Measurements from ENCODE around the gene KCNK4. TPM values are rescaled to one million over a fixed set of nuclear protein-coding genes. Genes with fewer than 3 reads are reported as not detected.

Gene KCNK4
- total and polyA plus RNA-seq, 4 donors: not detected

DNA sequence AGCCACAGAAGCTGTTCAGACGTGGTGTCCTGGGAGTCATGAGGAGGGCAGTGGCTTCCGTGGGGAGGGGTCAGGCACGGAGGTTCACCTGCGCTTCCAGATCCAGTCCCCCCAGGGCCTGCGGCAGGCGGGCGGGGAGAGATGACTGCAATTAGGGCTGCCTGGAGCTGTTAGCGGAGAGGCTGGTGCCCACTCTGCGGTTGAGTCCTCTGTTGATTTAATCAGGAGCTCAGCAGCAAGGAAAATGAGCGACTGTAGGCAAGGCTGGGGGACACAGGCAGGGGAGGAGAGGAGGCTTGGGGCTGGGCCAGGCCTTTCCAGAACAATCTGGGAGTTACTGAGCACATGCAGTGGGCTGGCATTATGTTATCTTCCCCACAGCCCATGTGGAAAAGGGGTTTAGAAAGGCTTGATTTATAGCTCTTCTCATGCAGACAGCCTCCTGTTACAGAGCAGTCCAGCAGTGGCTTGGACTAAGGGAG, 26.7 kb upstream of the KCNK4 start:
- 96% methylated on average over 10 of the region's 10 CpGs for WGBS

DNA sequence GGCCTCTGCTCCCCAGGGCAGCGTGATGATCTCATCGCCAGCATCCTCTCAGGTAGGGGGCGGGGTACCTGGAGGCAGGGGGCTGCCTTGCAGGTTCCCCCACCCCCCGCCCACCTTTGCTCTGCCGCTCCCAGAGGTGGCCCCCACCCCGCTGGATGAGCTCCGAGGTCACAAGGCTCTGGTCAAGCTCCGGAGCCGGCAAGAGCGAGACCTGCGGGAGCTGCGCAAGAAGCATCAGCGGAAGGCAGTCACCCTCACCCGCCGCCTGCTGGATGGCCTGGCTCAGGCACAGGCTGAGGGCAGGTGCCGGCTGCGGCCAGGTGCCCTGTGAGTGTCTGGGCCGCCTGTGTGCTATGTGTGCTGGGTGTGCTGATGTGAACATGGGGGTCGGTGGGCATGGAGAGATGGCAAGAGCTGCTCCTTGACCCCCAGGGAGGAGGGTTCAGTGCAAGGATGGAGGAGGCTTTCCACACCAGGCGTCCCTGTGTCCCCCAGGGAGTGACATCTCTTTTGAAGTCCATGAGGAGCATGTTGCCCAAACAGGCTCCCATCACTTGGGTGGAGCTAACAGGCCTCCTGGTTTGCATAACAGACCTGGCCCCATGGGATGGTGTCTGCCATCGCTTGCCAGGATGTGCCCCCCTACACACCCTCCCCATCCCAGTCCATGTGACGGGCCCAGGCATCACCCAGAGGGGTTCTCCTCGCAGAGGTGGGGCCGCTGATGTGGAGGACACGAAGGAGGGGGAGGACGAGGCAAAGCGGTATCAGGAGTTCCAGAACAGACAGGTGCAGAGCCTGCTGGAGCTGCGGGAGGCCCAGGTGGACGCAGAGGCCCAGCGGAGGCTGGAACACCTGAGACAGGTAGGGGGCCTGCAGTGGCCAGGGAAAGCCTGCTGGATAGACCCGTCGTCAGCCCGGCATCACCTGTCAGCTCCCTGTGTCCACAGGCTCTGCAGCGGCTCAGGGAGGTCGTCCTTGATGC, 25.6 kb upstream of the KCNK4 start:
- TF ChIP-seq FOXA1 (IDR thresholded peaks at IDR 0.05) (no peak), HNF4G (IDR thresholded peaks at IDR 0.05) (no peak), EGR1 (IDR thresholded peaks at IDR 0.05; ENCODE audit: low read depth in 2 of 2) (no peak), SP1 (IDR thresholded peaks at IDR 0.05) (no peak), HNF4A (conservative IDR thresholded peaks at IDR 0.05) (no peak), JUND (IDR thresholded peaks at IDR 0.05) (no peak), RXRA (IDR thresholded peaks at IDR 0.05) (no peak), YY1 (IDR thresholded peaks at IDR 0.05) (no peak), GABPA (IDR thresholded peaks at IDR 0.05 in 1 of 2, conservative IDR thresholded peaks at IDR 0.05 in 1 of 2) (no peak)
- TF ChIP-seq, protein P1, sequence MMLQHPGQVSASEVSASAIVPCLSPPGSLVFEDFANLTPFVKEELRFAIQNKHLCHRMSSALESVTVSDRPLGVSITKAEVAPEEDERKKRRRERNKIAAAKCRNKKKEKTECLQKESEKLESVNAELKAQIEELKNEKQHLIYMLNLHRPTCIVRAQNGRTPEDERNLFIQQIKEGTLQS (IDR thresholded peaks at IDR 0.05): no peak
- TF ChIP-seq, protein P2, sequence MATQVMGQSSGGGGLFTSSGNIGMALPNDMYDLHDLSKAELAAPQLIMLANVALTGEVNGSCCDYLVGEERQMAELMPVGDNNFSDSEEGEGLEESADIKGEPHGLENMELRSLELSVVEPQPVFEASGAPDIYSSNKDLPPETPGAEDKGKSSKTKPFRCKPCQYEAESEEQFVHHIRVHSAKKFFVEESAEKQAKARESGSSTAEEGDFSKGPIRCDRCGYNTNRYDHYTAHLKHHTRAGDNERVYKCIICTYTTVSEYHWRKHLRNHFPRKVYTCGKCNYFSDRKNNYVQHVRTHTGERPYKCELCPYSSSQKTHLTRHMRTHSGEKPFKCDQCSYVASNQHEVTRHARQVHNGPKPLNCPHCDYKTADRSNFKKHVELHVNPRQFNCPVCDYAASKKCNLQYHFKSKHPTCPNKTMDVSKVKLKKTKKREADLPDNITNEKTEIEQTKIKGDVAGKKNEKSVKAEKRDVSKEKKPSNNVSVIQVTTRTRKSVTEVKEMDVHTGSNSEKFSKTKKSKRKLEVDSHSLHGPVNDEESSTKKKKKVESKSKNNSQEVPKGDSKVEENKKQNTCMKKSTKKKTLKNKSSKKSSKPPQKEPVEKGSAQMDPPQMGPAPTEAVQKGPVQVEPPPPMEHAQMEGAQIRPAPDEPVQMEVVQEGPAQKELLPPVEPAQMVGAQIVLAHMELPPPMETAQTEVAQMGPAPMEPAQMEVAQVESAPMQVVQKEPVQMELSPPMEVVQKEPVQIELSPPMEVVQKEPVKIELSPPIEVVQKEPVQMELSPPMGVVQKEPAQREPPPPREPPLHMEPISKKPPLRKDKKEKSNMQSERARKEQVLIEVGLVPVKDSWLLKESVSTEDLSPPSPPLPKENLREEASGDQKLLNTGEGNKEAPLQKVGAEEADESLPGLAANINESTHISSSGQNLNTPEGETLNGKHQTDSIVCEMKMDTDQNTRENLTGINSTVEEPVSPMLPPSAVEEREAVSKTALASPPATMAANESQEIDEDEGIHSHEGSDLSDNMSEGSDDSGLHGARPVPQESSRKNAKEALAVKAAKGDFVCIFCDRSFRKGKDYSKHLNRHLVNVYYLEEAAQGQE (IDR thresholded peaks at IDR 0.05): no peak
- H3K36me3 ChIP-seq (ENCODE audit: control insufficient read depth in 4 of 4, insufficient read depth in 3 of 4, low read depth in 1 of 4, low read length in 3 of 4): peaks cover 0 to 9% (median 3%) of the 10 kb centered on the region in 4 donors
- no peak overlapping the region for H3K4me3 ChIP-seq (ENCODE audit: low read depth in 1 of 3, low read length in 3 of 3)
- no peak for DNase-seq (ENCODE audit: low spot score)
- H3K27ac ChIP-seq (ENCODE audit: low read depth in 1 of 2, low read length in 2 of 2): no peak overlapping the region
- 94% methylated on average over 35 of the region's 35 CpGs for WGBS
- H3K9me3 ChIP-seq (ENCODE audit: control insufficient read depth in 4 of 4, low read length in 3 of 4): no peaks in the 10 kb centered on the region
- H3K4me1 ChIP-seq (ENCODE audit: control insufficient read depth in 4 of 4, insufficient read depth in 4 of 4, low read length in 3 of 4): peaks cover 5 to 17% (median 14%) of the 10 kb centered on the region in 4 donors
- no peaks in the 10 kb centered on the region for H3K27me3 ChIP-seq (ENCODE audit: control insufficient read depth in 4 of 4, insufficient read depth in 4 of 4, low read length in 3 of 4)
- H3K9ac ChIP-seq (ENCODE audit: low read depth in 1 of 2, low read length in 2 of 2): no peak overlapping the region

More for the DNA sequence above, 26.7 kb upstream of the KCNK4 start:
- H3K36me3 ChIP-seq (ENCODE audit: control insufficient read depth in 4 of 4, insufficient read depth in 3 of 4, low read depth in 1 of 4, low read length in 3 of 4): peaks cover 0 to 9% (median 3%) of the 10 kb centered on the region in 4 donors
- no peaks in the 10 kb centered on the region for H3K27me3 ChIP-seq (ENCODE audit: control insufficient read depth in 4 of 4, insufficient read depth in 4 of 4, low read length in 3 of 4)
- H3K4me1 ChIP-seq (ENCODE audit: control insufficient read depth in 4 of 4, insufficient read depth in 4 of 4, low read length in 3 of 4): peaks cover 5 to 17% (median 14%) of the 10 kb centered on the region in 4 donors
- H3K9ac ChIP-seq (ENCODE audit: low read depth in 1 of 2, low read length in 2 of 2): no peak overlapping the region
- H3K4me3 ChIP-seq (ENCODE audit: low read depth in 1 of 3, low read length in 3 of 3): no peak overlapping the region
- DNase-seq (ENCODE audit: low spot score): no peak
- H3K27ac ChIP-seq (ENCODE audit: low read depth in 1 of 2, low read length in 2 of 2): no peak overlapping the region
- H3K9me3 ChIP-seq (ENCODE audit: control insufficient read depth in 4 of 4, low read length in 3 of 4): no peaks in the 10 kb centered on the region
- TF ChIP-seq TAF1 (conservative IDR thresholded peaks at IDR 0.05) (no peak), EGR1 (IDR thresholded peaks at IDR 0.05; ENCODE audit: low read depth in 2 of 2) (no peak), FOXA2 (IDR thresholded peaks at IDR 0.05) (no peak)
- TF ChIP-seq, protein P1 (IDR thresholded peaks at IDR 0.05): no peak
- TF ChIP-seq, protein P3, sequence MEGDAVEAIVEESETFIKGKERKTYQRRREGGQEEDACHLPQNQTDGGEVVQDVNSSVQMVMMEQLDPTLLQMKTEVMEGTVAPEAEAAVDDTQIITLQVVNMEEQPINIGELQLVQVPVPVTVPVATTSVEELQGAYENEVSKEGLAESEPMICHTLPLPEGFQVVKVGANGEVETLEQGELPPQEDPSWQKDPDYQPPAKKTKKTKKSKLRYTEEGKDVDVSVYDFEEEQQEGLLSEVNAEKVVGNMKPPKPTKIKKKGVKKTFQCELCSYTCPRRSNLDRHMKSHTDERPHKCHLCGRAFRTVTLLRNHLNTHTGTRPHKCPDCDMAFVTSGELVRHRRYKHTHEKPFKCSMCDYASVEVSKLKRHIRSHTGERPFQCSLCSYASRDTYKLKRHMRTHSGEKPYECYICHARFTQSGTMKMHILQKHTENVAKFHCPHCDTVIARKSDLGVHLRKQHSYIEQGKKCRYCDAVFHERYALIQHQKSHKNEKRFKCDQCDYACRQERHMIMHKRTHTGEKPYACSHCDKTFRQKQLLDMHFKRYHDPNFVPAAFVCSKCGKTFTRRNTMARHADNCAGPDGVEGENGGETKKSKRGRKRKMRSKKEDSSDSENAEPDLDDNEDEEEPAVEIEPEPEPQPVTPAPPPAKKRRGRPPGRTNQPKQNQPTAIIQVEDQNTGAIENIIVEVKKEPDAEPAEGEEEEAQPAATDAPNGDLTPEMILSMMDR (IDR thresholded peaks at IDR 0.05; ENCODE audit: low read depth, low read length, missing input control): no peak
- TF ChIP-seq, protein P4, sequence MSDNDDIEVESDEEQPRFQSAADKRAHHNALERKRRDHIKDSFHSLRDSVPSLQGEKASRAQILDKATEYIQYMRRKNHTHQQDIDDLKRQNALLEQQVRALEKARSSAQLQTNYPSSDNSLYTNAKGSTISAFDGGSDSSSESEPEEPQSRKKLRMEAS (IDR thresholded peaks at IDR 0.05): no peak

Measured in liver (tissue), 9 donors.